IMR-90 (cell line): ENCODE results near the gene AURKA. TPM values are rescaled to one million over a fixed set of nuclear protein-coding genes. Genes with fewer than 3 reads are reported as not detected.

Experiments
- ATAC-seq: fragments of 200-7000 bp; cut with Tn5 transposase; 2 replicates; pipeline ENCODE4 v1.9.1; 2020; ENCODE audit warnings: low read depth, mild to moderate bottlenecking, moderate library complexity
- Bru-seq: library from RNA; stranded (reverse); fragments of 400-500 nt; gene quantifications from one replicate; lab custom pipeline; 2021; lab: Mats Ljungman, UMichigan
- BruChase-seq, 2 experiments: library from RNA; stranded (reverse); fragments of 400-500 nt; gene quantifications; one replicate each; lab custom pipeline; 2021; lab: Mats Ljungman, UMichigan
- BruUV-seq: library from RNA; stranded (reverse); fragments of 400-500 nt; replicated peaks from 2 replicates; lab custom pipeline; 2021; lab: Mats Ljungman, UMichigan
- CTCF ChIA-PET: fragments of 300-600 bp; formaldehyde crosslinking; extraction: SDS; loops from one replicate; lab custom pipeline; 2021; ENCODE audit warnings: antibody characterized with exemption; lab: Yijun Ruan, JAX
- POLR2A ChIA-PET: fragments of 300-600 bp; sonication (Branson Sonifier 250); formaldehyde crosslinking; loops from one replicate; lab custom pipeline; 2022; ENCODE audit warnings: antibody characterized with exemption; ENCODE audit not compliant: unreplicated experiment; lab: Charles Lee
- DNase-seq: peaks from one replicate; pipeline ENCODE4 v3.0.0; 2013
- H2AFZ ChIP-seq: replicated peaks from 2 replicates; pipeline ENCODE3; 2013; ENCODE audit warnings: low read length, mild to moderate bottlenecking; ENCODE audit not compliant: poor library complexity
- H2AK5ac ChIP-seq: 2 replicates; pipeline ENCODE4 v1.6.1; 2013; ENCODE audit warnings: low read depth, low read length, inconsistent platforms
- H2AK9ac ChIP-seq: replicated peaks from 2 replicates; pipeline ENCODE3; 2013; ENCODE audit warnings: mild to moderate bottlenecking, low read depth, low read length, moderate library complexity; ENCODE audit not compliant: poor library complexity
- H2BK120ac ChIP-seq: 2 replicates; pipeline ENCODE4 v1.6.1; 2013; ENCODE audit warnings: low read depth, low read length, inconsistent platforms
- H2BK15ac ChIP-seq: 3 replicates; pipeline ENCODE4 v1.6.1; 2013; ENCODE audit warnings: low read depth, low read length, inconsistent platforms
- H2BK20ac ChIP-seq: 2 replicates; pipeline ENCODE4 v1.6.1; 2013; ENCODE audit warnings: low read depth, mild to moderate bottlenecking, inconsistent platforms, low read length, moderate library complexity
- H2BK5ac ChIP-seq: 2 replicates; pipeline ENCODE4 v1.6.1; 2013; ENCODE audit warnings: mild to moderate bottlenecking, low read depth, low read length, inconsistent platforms; ENCODE audit not compliant: poor library complexity, severe bottlenecking
- H3K14ac ChIP-seq: replicated peaks from 2 replicates; pipeline ENCODE4 v1.6.1; 2013; ENCODE audit warnings: low read depth, low read length, inconsistent platforms
- H3K18ac ChIP-seq: 2 replicates; pipeline ENCODE4 v1.6.1; 2013; ENCODE audit warnings: low read depth, low read length, control low read depth
- H3K23ac ChIP-seq: 2 replicates; pipeline ENCODE4 v1.6.1; 2013; ENCODE audit warnings: low read depth, low read length, inconsistent platforms
- H3K27ac ChIP-seq: 2 replicates; pipeline ENCODE4 v1.5.1; 2013; ENCODE audit warnings: mild to moderate bottlenecking, control low read depth, low read length; ENCODE audit not compliant: insufficient read depth
- H3K27me3 ChIP-seq: 2 replicates; pipeline ENCODE4 v1.6.1; 2013; ENCODE audit warnings: low read length; ENCODE audit not compliant: control insufficient read depth, insufficient read depth
- H3K36me3 ChIP-seq: 2 replicates; pipeline ENCODE4 v1.6.1; 2013; ENCODE audit warnings: low read length, mixed read lengths; ENCODE audit not compliant: control insufficient read depth, insufficient read depth
- H3K4ac ChIP-seq: 2 replicates; pipeline ENCODE4 v1.6.1; 2013; ENCODE audit warnings: low read depth, low read length, inconsistent platforms
- H3K4me1 ChIP-seq: 2 replicates; pipeline ENCODE4 v1.6.1; 2013; ENCODE audit warnings: low read length, mixed read lengths; ENCODE audit not compliant: control insufficient read depth, insufficient read depth
- H3K4me2 ChIP-seq: 2 replicates; pipeline ENCODE4 v1.6.1; 2013; ENCODE audit warnings: low read depth, mild to moderate bottlenecking, control low read depth, low read length, moderate library complexity
- H3K4me3 ChIP-seq: 2 replicates; pipeline ENCODE4 v1.5.1; 2013; ENCODE audit warnings: low read depth, mild to moderate bottlenecking, control low read depth, low read length, moderate library complexity; ENCODE audit not compliant: insufficient read depth
- H3K56ac ChIP-seq: 2 replicates; pipeline ENCODE4 v1.6.1; 2013; ENCODE audit warnings: low read length, inconsistent platforms; ENCODE audit not compliant: insufficient read depth; ENCODE audit errors: extremely low read depth
- H3K79me1 ChIP-seq, 2 experiments: 2 replicates each; pipeline ENCODE4 v1.6.1; 2013; ENCODE audit warnings: low read length in 2 of 2, inconsistent platforms in 1 of 2, low read depth in 1 of 2
- H3K9ac ChIP-seq: 2 replicates; pipeline ENCODE4 v1.6.1; 2013; ENCODE audit warnings: low read depth, low read length, control low read depth
- H3K9me1 ChIP-seq: 2 replicates; pipeline ENCODE4 v1.6.1; 2013; ENCODE audit warnings: low read length, inconsistent platforms; ENCODE audit not compliant: insufficient read depth
- H3K9me3 ChIP-seq: 2 replicates; pipeline ENCODE4 v1.6.1; 2013; ENCODE audit warnings: low read length; ENCODE audit not compliant: control insufficient read depth, insufficient read depth
- H4K20me1 ChIP-seq: 2 replicates; pipeline ENCODE4 v1.6.1; 2013; ENCODE audit warnings: low read length, inconsistent platforms; ENCODE audit not compliant: insufficient read depth
- H4K5ac ChIP-seq: 2 replicates; pipeline ENCODE4 v1.6.1; 2013; ENCODE audit warnings: mild to moderate bottlenecking, low read depth, low read length, control low read depth
- H4K8ac ChIP-seq, 2 experiments: 2 replicates each; pipeline ENCODE4 v1.6.1; 2013; ENCODE audit warnings: low read depth in 2 of 2, low read length in 2 of 2, control low read depth in 1 of 2, inconsistent platforms in 1 of 2
- H4K91ac ChIP-seq: 2 replicates; pipeline ENCODE4 v1.6.1; 2013; ENCODE audit warnings: low read depth, low read length, inconsistent platforms; ENCODE audit not compliant: insufficient read depth
- CEBPB ChIP-seq: IDR thresholded peaks from 2 replicates; pipeline ENCODE4 v1.6.1; 2012; ENCODE audit warnings: low read depth, low read length, improper control_type of control experiment
- CTCF ChIP-seq: conservative IDR thresholded peaks from 2 replicates; pipeline ENCODE4 v1.5.1; 2012; ENCODE audit warnings: mild to moderate bottlenecking, low read depth, low read length, improper control_type of control experiment
- ELK1 ChIP-seq: fragments of 150-350 bp; IDR thresholded peaks from 2 replicates; pipeline ENCODE4 v1.6.1; 2016; ENCODE audit warnings: low read depth, mild to moderate bottlenecking, low read length, moderate library complexity, borderline replicate concordance
- FOS ChIP-seq: fragments of 150-350 bp; IDR thresholded peaks from 2 replicates; pipeline ENCODE4 v1.6.1; 2016; ENCODE audit warnings: low read depth, low read length
- MAFK ChIP-seq: IDR thresholded peaks from 2 replicates; pipeline ENCODE4 v1.6.1; 2012; ENCODE audit warnings: low read depth, low read length, improper control_type of control experiment
- NFE2L2 ChIP-seq: fragments of 150-350 bp; IDR thresholded peaks from 2 replicates; pipeline ENCODE4 v1.6.1; 2016; ENCODE audit warnings: low read depth, mild to moderate bottlenecking, low read length
- POLR2A ChIP-seq: IDR thresholded peaks from 2 replicates; pipeline ENCODE4 v1.6.1; 2012; ENCODE audit warnings: mild to moderate bottlenecking, low read depth, low read length
- RCOR1 ChIP-seq: IDR thresholded peaks from 2 replicates; pipeline ENCODE4 v1.6.1; 2012; ENCODE audit warnings: mild to moderate bottlenecking, low read length, improper control_type of control experiment; ENCODE audit not compliant: insufficient replicate concordance
- RFX5 ChIP-seq: IDR thresholded peaks from 2 replicates; pipeline ENCODE4 v1.8.0; 2012; ENCODE audit warnings: low read depth, mild to moderate bottlenecking, low read length, moderate library complexity
- USF2 ChIP-seq: fragments of 150-350 bp; IDR thresholded peaks from 2 replicates; pipeline ENCODE4 v1.6.1; 2017; ENCODE audit warnings: mild to moderate bottlenecking, antibody characterized with exemption, low read length, low read depth
- WGBS, 2 experiments: methylation state at CpG; one replicate each; pipeline versions ENCODE4 v1.1.5 to v1.1.7; 2013; ENCODE audit warnings: missing lambda C conversion rate in 2 of 2; ENCODE audit not compliant: insufficient read length in 1 of 2; ENCODE audit errors: extremely low coverage in 2 of 2; 5-methylcytosine and 5-hydroxymethylcytosine counted together
- dilution Hi-C: fragments of 300-500 bp; cut with HindIII; formaldehyde crosslinking; loops from one replicate; pipeline ENCODE4 v1.14.3; 2018; ENCODE audit warnings: low sequenced_read_pairs; ENCODE audit not compliant: unreplicated experiment
- in situ Hi-C: fragments of 300-500 bp; cut with MboI; formaldehyde crosslinking; loops from 3 replicates; pipeline ENCODE4 v1.14.3; 2019; ENCODE audit warnings: low sequenced_read_pairs, inconsistent platforms, mixed read lengths
- intact Hi-C: fragments of 100-400 bp; cut with micrococcal nuclease; formaldehyde crosslinking; loops from 2 replicates; pipeline ENCODE4 v1.10.0; 2022
- long read RNA-seq: library from polyadenylated mRNA; unstranded; transcript quantifications from one replicate; pipeline ENCODE4 v2.0.0, GENCODE V29; 2021; ENCODE audit not compliant: unreplicated experiment
- polyA plus RNA-seq, 3 experiments: library from polyadenylated mRNA; depleted of rRNA; stranded (reverse); fragments of >200 nt; gene quantifications; 2 replicates each; pipeline ENCODE4 v1.2.3, GENCODE V29; 2012; ENCODE audit warnings: low replicate concordance in 1 of 3
- total RNA-seq: library from RNA; depleted of rRNA; stranded (reverse); fragments of >200 nt; gene quantifications from 2 replicates; pipeline ENCODE4 v1.2.3, GENCODE V29; 2012; rRNA removed

AURKA gene
- total RNA-seq = 83.3 and 88.0 TPM in 2 replicates
- 63.7 and 68.0 TPM in 2 replicates for polyA plus RNA-seq (2012; rRNA removed)
- polyA plus RNA-seq (2012; cell fraction: cytosol; rRNA removed) = 21.7 and 43.0 TPM in 2 replicates
- polyA plus RNA-seq (2012; cell fraction: nucleus; rRNA removed; ENCODE audit: low replicate concordance) = 13.7 and 69.2 TPM in 2 replicates
- percentile 88 among the genes with signal in this experiment for Bru-seq, nascent RNA
- BruChase-seq, experiment 1, labeled RNA remaining after a 6-hour chase = percentile 84 among the genes with signal in this experiment
- BruChase-seq, experiment 2, labeled RNA remaining after a 2-hour chase = percentile 92 among the genes with signal in this experiment
- long read RNA-seq, transcript AURKA-208 (9 exons, 2,114 nt) = minor isoform, 17 of 129 reads
- long read RNA-seq, transcript AURKA-202 (9 exons, 2,248 nt) = minor isoform, 14 of 129 reads
- long read RNA-seq, transcript AURKA-206 (9 exons, 2,169 nt) = major isoform, 20 of 129 reads
- long read RNA-seq, transcript AURKA-201 (10 exons, 2,223 nt) = minor isoform, 10 of 129 reads
- long read RNA-seq, partial matches to known transcripts = 6 of 129 reads
- long read RNA-seq, other reads (novel, unspliced or antisense) = 52 of 129 reads

- peak within 1 kb of the TSS; percentile 57 for H4K5ac ChIP-seq
- peaks cover 16% of the 10 kb centered on the region for H3K36me3 ChIP-seq
- no peaks in the 10 kb centered on the region for H3K9me3 ChIP-seq
- intact Hi-C loops = loop anchor here (2.0 kb wide), 1 partner anchor 76 kb away; the partner anchor contains the start of gene RTF2
- in situ Hi-C loops = loop anchor here (25.0 kb wide), 1 partner anchor 970 kb away; the partner anchor contains the start of gene RAE1
- peaks cover 2% of the 10 kb centered on the region; the same call in 1 of the 2 replicates for H3K4me1 ChIP-seq
- H2AK9ac ChIP-seq = peak within 1 kb of the TSS; percentile 98
- ChIA-PET POLR2A (interaction anchor here (0.9 kb wide), 2 partner anchors 29 to 34 kb away, joined by 3 read pairs; no protein-coding TSS in a partner anchor), CTCF (interaction anchor here (1.2 kb wide), 1 partner anchor 49 kb away, joined by 3 read pairs; no protein-coding TSS in a partner anchor)
- peak within 1 kb of the TSS; percentile 65 for H2BK120ac ChIP-seq
- dilution Hi-C loops = no loop called here
- BruUV-seq = TSS peak; percentile 50
- no peak within 1 kb of the TSS for H2BK20ac ChIP-seq
- peak within 1 kb of the TSS; percentile 98 for H3K14ac ChIP-seq
- peak within 1 kb of the TSS; percentile 81 for H2BK5ac ChIP-seq
- H2AK5ac ChIP-seq = peak within 1 kb of the TSS; percentile 85
- H3K9me1 ChIP-seq = peaks cover 15% of the 10 kb centered on the region
- H3K4me3 ChIP-seq = peak within 1 kb of the TSS; percentile 67
- H2BK15ac ChIP-seq = no peak within 1 kb of the TSS
- 1% methylated on average over 20 of the region's 53 CpGs; no CpG with 5 or more reads in 1 of the 2 experiments for WGBS, 2 experiments
- peak within 1 kb of the TSS; percentile 57 to 97 for H4K8ac ChIP-seq
- H3K79me1 ChIP-seq = peaks cover 49 to 64% of the 10 kb centered on the region in 2 experiments
- H3K4me2 ChIP-seq = peak within 1 kb of the TSS; percentile 90
- peak within 1 kb of the TSS; percentile 96 for H2AFZ ChIP-seq
- ATAC-seq = peak; percentile 97
- H3K9ac ChIP-seq = peak within 1 kb of the TSS; percentile 92
- H4K20me1 ChIP-seq = no peaks in the 10 kb centered on the region
- H3K56ac ChIP-seq = peak within 1 kb of the TSS; percentile 82
- peak within 1 kb of the TSS; percentile 94 for H3K4ac ChIP-seq
- H3K18ac ChIP-seq = peak within 1 kb of the TSS; percentile 20
- H3K23ac ChIP-seq = peak within 1 kb of the TSS; percentile 93
- H4K91ac ChIP-seq = peak within 1 kb of the TSS; percentile 89
- no peaks in the 10 kb centered on the region for H3K27me3 ChIP-seq
- peak; percentile 100 for DNase-seq
- H3K27ac ChIP-seq = peak within 1 kb of the TSS; percentile 83
- TF ChIP-seq POLR2A (peak; percentile 96), CEBPB (peak; percentile 100), CTCF (no peak), RFX5 (no peak), RCOR1 (no peak), ELK1 (no peak), FOS (peak; percentile 31; the same call in 1 of the 2 replicates), USF2 (no peak), NFE2L2 (no peak; the same call in 1 of the 2 replicates), MAFK (no peak)
These were observed at the start of gene AURKA, which contains the start of gene CSTF1 for GRCh38 chr20:56392132-56392880. Gene AURKA (minus strand): TSS chr20:56392215. CDS start chr20:56388197, 4,018 bp downstream. Gene CSTF1 (plus strand): TSS chr20:56392645. CDS start chr20:56395553, 2,908 bp downstream.
